ENCODE results near the gene TRPV4. TPM values are rescaled to one million over a fixed set of nuclear protein-coding genes. Genes with fewer than 3 reads are reported as not detected.

The TRPV4 gene
- total RNA-seq, 3 donors from 2014 or later (not counting 1 experiment from before 2014, with no cell fraction given), result not detected

GRCh38 chr12:109875572-109876131, 42.5 kb upstream of the TRPV4 start:
- ATAC-seq (no peak), DNase-seq (no peak)
- Mint-ChIP-seq H3K9me3 (no peaks in the 10 kb centered on the region), H3K27me3 (ENCODE audit: low read depth in 2 of 2) (no peaks in the 10 kb centered on the region), H3K4me1 (peaks cover 57 to 62% of the 10 kb centered on the region in 2 donors), H3K27ac (peak overlapping the region; percentile 60 to 78), H3K4me3 (peak overlapping the region; percentile 1), H3K36me3 (no peaks in the 10 kb centered on the region)
- Histone ChIP-seq H3K36me3 (ENCODE audit: control insufficient read depth, insufficient read depth, low read length) (peaks cover 7% of the 10 kb centered on the region), H3K9me3 (ENCODE audit: control insufficient read depth, insufficient read depth, low read length) (no peaks in the 10 kb centered on the region), H3K27me3 (ENCODE audit: control insufficient read depth, insufficient read depth, low read length) (no peaks in the 10 kb centered on the region), H3K27ac (ENCODE audit: low read length) (no peak overlapping the region), H3K4me1 (ENCODE audit: control insufficient read depth, insufficient read depth, low read length) (peaks cover 38% of the 10 kb centered on the region), H3K4me3 (ENCODE audit: low read length) (no peak overlapping the region)
- intact Hi-C loops (cut with micrococcal nuclease), result no loop called here
- WGBS (ENCODE audit: insufficient coverage), result 58% methylated on average over 6 of the region's 6 CpGs
- TF ChIP-seq CTCF (IDR thresholded peaks at IDR 0.05), result no peak

- Mint-ChIP-seq H3K36me3 (no peaks in the 10 kb centered on the region), H3K27me3 (ENCODE audit: low read depth in 2 of 2) (no peaks in the 10 kb centered on the region), H3K9me3 (no peaks in the 10 kb centered on the region), H3K4me1 (peaks cover 41 to 47% of the 10 kb centered on the region in 2 donors), H3K27ac (no peak overlapping the region), H3K4me3 (no peak overlapping the region)
- Histone ChIP-seq H3K27ac (ENCODE audit: low read length) (no peak overlapping the region), H3K4me1 (ENCODE audit: control insufficient read depth, insufficient read depth, low read length) (peaks cover 23% of the 10 kb centered on the region), H3K27me3 (ENCODE audit: control insufficient read depth, insufficient read depth, low read length) (no peaks in the 10 kb centered on the region), H3K4me3 (ENCODE audit: low read length) (no peak overlapping the region), H3K9me3 (ENCODE audit: control insufficient read depth, insufficient read depth, low read length) (no peaks in the 10 kb centered on the region), H3K36me3 (ENCODE audit: control insufficient read depth, insufficient read depth, low read length) (peaks cover 7% of the 10 kb centered on the region)
- WGBS (ENCODE audit: insufficient coverage), result 98% methylated on average over 6 of the region's 6 CpGs
- no peak for ATAC-seq
- no peak for TF ChIP-seq CTCF (IDR thresholded peaks at IDR 0.05)
- no peak for DNase-seq
- intact Hi-C loops (cut with micrococcal nuclease), result no loop called here
Observed at GRCh38 chr12:109873653-109874052, 40.5 kb upstream of the TRPV4 start.

GRCh38 chr12:109871668-109872314, 38.6 kb upstream of the TRPV4 start:
- H3K4me3 ChIP-seq (ENCODE audit: low read length), result no peak overlapping the region
- no peaks in the 10 kb centered on the region for H3K27me3 ChIP-seq (ENCODE audit: control insufficient read depth, insufficient read depth, low read length)
- peaks cover 34% of the 10 kb centered on the region in 2 donors for H3K4me1 Mint-ChIP-seq
- H3K9me3 ChIP-seq (ENCODE audit: control insufficient read depth, insufficient read depth, low read length), result no peaks in the 10 kb centered on the region
- no peaks in the 10 kb centered on the region for H3K9me3 Mint-ChIP-seq
- no peak overlapping the region for H3K27ac ChIP-seq (ENCODE audit: low read length)
- no peaks in the 10 kb centered on the region for H3K36me3 Mint-ChIP-seq
- intact Hi-C loops (cut with micrococcal nuclease), result no loop called here
- DNase-seq (no peak), ATAC-seq (no peak)
- 95% methylated on average over 7 of the region's 7 CpGs for WGBS (ENCODE audit: insufficient coverage)
- peaks cover 13% of the 10 kb centered on the region for H3K4me1 ChIP-seq (ENCODE audit: control insufficient read depth, insufficient read depth, low read length)
- H3K4me3 Mint-ChIP-seq, result no peak overlapping the region
- peak overlapping the region in 1 of 2 donors; percentile 31 for H3K27ac Mint-ChIP-seq
- H3K36me3 ChIP-seq (ENCODE audit: control insufficient read depth, insufficient read depth, low read length), result peaks cover 7% of the 10 kb centered on the region
- no peak for TF ChIP-seq CTCF (IDR thresholded peaks at IDR 0.05)
- H3K27me3 Mint-ChIP-seq (ENCODE audit: low read depth in 2 of 2), result no peaks in the 10 kb centered on the region
